Keratinocyte (primary cell): ENCODE data around the gene LMAN2L.

ENCODE experiments used
- EZH2 ChIP-seq: IDR thresholded peaks from one replicate; pipeline ENCODE4 v1.6.1; 2012; ENCODE audit warnings: inconsistent platforms, mild to moderate bottlenecking, low read length, moderate library complexity
- TF ChIP-seq, protein P1 (sequence below), 3 experiments: IDR thresholded peaks in 1 of 3; conservative IDR thresholded peaks in 1 of 3; optimal IDR thresholded peaks in 1 of 3; 2 replicates in 2 of 3; 3 replicates in 1 of 3; pipeline versions ENCODE3 to v1.5.1; 2011; ENCODE audit warnings: low read length in 3 of 3, mild to moderate bottlenecking in 3 of 3, moderate library complexity in 2 of 3, control low read depth in 1 of 3, inconsistent platforms in 1 of 3; ENCODE audit not compliant: insufficient read depth in 2 of 3; ENCODE audit errors: extremely low read depth in 1 of 3

DNA sequence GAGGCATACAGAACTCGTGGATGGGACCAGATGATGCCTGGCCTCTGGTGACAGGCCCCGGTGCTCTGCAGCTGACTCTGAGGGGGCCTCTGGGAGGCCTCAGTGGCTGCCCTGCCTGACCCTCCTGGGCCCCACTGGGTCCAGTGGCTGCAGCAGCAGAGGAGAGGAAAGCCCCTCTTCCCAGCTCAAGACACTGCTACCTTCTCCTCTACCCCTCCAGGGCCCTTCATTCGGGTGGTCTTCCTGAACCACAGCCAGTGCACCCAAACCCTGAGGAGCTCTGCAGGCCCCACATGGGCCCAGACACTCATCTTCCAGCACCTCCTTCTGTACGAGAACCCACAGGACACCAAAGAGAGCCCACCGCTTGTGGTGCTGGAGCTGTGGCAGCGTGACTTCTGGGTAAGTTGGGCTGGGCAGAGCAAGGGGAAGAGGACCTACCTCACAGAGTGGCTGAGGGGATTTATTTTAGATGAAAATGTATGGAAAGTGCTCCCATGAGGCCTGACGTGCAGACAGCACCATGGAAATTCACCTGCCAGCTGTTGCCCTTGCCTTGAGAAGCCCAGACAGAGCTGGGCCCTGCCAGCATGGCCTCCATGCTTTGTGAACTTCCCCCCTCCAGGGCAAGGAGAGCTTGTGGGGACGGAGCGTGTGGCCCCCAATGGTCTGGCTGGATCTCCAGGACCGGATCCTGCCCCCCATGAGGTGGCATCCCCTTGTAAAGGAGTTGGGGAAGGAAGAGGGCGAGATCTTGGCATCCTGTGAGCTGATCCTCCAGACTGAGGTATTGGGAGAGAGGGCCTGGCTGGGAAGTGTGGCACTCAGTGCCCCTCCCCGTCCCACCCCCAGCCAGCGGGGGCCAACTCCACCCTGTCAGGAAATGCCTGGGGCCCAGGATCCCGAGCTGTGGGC lies 46.3 kb downstream of the LMAN2L start:
- TF ChIP-seq, protein P1, sequence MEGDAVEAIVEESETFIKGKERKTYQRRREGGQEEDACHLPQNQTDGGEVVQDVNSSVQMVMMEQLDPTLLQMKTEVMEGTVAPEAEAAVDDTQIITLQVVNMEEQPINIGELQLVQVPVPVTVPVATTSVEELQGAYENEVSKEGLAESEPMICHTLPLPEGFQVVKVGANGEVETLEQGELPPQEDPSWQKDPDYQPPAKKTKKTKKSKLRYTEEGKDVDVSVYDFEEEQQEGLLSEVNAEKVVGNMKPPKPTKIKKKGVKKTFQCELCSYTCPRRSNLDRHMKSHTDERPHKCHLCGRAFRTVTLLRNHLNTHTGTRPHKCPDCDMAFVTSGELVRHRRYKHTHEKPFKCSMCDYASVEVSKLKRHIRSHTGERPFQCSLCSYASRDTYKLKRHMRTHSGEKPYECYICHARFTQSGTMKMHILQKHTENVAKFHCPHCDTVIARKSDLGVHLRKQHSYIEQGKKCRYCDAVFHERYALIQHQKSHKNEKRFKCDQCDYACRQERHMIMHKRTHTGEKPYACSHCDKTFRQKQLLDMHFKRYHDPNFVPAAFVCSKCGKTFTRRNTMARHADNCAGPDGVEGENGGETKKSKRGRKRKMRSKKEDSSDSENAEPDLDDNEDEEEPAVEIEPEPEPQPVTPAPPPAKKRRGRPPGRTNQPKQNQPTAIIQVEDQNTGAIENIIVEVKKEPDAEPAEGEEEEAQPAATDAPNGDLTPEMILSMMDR (optimal IDR thresholded peaks at IDR 0.05 in 1 of 3, IDR thresholded peaks at IDR 0.05 in 1 of 3, conservative IDR thresholded peaks at IDR 0.05 in 1 of 3; ENCODE audit: extremely low read depth in 1 of 3, insufficient read depth in 2 of 3, low read length in 3 of 3): no peak
- TF ChIP-seq EZH2: no peak
